LNCAP (cell line): ENCODE results near the gene SYNJ2.

Experiments
- CTCF ChIP-seq: fragments of 450-650 bp; IDR thresholded peaks from 2 replicates; pipeline ENCODE4 v1.5.1; 2017; ENCODE audit warnings: mild to moderate bottlenecking

SYNJ2 gene

GRCh38 chr6:157982563-157983405 lies 1.1 kb downstream of the SYNJ2 start:
- TF ChIP-seq CTCF = no peak

- TF ChIP-seq CTCF = no peak
Observed at GRCh38 chr6:157983406-157984119, 1.9 kb downstream of the SYNJ2 start.

GRCh38 chr6:157984128-157984527 lies 2.5 kb downstream of the SYNJ2 start:
- no peak for TF ChIP-seq CTCF

GRCh38 chr6:157984686-157985225 lies 3.1 kb downstream of the SYNJ2 start:
- TF ChIP-seq CTCF = no peak

GRCh38 chr6:157985378-157986155 lies 3.9 kb downstream of the SYNJ2 start:
- no peak for TF ChIP-seq CTCF

GRCh38 chr6:157987788-157988699 lies 6.4 kb downstream of the SYNJ2 start:
- no peak for TF ChIP-seq CTCF
